NCI-H82 treated with DMSO at 0.1 percent for 48 hours (cell line): Measurements from ENCODE around the gene EPHX1.

ENCODE experiments used
- DNase-seq: peaks from one replicate; lab custom pipeline; 2025; ENCODE audit not compliant: unreplicated experiment; lab: John Stamatoyannopoulos, UW

The EPHX1 gene

DNA sequence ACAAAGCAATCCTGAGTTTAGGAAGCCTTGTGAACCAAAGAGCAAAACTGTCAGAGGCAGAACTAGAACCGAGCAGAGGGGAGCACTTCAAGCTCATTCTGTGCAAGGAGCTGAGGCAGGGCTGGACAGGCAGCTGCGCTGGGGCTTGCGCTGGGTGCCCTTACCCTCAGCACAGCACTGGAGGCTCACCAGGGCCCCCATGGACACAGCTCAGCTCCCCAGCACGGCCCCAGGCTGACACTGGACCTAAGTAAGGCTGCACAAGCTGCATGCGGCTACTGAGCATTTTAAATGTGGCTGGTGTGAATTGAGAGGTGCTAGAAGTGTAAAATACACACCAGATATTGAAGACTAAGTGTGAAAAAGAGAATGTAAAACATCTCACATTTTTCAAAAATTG, 50.2 kb downstream of the EPHX1 start:
- DNase-seq, result no peak

DNA sequence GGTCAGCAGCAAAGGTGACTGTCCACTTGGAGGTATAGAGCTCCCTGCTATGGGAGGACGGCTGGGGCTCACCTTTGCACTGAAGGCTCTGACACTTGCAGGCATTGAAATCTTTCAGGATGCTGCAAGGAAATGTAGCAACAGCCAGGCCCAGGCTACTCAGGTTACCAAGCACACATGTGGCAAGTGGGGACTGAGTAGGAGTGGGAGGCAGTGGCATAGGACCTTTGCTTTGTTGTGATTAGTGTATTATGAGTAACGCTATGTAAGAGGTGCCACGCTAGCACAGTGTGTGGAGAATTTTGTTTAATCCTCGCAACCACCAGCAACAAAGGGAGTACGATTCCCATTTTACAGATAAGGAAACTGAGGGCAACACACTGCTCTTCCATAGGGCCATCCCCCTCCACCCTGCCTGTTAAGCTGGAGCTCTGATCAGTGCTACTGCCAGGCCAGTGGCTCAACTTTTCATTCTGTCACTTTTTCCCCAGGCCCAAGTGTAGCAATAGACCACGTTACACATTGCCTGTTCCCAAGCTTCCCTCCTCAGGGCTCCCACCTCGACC, 51.0 kb downstream of the EPHX1 start:
- DNase-seq, result no peak

DNA sequence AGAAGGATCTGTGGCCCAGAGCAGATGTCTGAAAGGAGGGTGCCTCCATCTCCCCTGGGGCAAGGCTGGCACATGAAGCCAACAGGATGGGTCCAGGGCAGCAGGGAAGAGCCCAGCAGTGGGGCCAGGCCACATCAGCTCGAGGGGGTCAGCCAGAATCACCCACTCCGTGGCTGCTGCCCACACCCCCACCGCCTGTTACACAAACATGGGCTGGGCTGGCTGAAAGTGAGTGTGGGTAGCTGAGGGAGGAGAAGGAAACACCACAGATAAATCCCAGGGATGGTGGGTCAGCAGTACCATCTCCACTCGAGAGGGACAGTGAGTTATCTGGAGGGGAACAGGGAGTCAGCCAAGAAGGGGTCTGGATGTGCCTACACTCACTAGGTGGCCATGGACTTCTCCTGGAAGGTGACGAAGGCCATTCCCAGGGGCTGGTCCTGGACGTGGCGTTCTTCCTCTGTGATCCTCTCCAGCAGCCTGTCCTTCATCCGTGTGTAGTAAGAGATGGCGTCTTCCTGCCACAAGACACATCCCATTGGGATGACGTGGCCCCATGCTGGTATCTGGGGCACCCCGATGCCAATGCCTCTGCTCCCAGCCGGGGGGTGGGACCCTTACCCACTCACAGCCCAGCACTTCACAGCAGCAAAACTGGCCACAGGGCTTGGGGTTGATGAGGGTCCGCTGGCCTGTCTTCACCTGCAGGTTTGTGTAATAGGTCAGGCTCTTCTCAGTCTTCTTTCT, 52.1 kb downstream of the EPHX1 start:
- no peak for DNase-seq

DNA sequence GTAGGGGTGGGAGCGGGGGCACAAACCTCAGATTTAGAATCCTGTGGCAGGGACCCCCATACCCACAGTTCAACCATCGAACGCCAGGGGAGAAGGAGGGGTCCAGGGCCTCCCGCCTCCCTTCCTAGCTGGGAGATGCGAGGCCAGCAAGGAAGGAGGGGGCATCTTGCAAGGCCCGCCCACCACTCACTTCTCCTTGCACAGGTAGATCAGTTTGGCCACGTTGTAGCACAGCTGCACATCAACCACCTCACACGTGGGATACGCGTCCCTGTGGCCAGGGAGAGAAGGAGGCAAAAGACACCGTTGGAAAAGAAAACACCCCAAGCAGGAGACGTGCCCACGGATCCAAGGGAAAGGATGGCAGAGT, 52.6 kb downstream of the EPHX1 start:
- no peak for DNase-seq

DNA sequence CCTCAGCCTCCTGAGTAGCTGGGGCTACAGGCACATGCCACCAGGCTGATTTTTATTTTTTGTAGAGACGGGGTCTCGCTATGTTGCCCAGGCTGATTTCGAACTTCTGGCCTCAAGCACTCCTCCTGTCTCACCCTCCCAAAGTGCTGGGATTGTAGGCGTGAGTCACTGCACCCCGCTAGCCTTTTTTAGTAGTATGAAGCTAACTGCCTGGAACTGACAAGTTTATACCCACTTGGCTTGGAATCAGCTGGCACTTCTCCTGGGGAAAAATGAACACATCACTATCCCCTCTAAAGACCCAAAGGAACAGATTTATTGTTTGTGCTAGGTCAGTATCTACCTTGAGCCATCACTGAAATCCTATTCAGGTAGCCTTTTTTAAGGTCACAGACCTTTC, 53.2 kb downstream of the EPHX1 start:
- no peak for DNase-seq

DNA sequence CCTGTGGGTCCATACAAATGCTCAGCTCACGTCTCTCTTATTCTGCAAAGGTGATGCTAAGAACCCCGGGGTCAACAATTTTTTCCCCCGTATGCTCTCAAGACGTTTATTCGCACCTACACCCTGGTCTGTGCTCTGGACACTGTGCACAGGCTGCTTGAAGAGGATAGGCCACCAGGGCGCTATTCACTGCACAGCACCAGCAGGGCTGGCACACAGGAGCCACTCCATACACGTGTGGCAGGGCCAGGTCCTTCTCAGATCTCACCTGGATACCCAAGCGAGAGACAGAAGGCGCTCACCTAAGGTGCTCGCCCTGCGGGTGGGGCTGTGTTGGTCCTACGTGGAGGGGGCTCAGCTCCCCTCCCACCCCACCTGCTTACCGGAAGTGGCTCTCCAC, 55.6 kb downstream of the EPHX1 start:
- no peak for DNase-seq

DNA sequence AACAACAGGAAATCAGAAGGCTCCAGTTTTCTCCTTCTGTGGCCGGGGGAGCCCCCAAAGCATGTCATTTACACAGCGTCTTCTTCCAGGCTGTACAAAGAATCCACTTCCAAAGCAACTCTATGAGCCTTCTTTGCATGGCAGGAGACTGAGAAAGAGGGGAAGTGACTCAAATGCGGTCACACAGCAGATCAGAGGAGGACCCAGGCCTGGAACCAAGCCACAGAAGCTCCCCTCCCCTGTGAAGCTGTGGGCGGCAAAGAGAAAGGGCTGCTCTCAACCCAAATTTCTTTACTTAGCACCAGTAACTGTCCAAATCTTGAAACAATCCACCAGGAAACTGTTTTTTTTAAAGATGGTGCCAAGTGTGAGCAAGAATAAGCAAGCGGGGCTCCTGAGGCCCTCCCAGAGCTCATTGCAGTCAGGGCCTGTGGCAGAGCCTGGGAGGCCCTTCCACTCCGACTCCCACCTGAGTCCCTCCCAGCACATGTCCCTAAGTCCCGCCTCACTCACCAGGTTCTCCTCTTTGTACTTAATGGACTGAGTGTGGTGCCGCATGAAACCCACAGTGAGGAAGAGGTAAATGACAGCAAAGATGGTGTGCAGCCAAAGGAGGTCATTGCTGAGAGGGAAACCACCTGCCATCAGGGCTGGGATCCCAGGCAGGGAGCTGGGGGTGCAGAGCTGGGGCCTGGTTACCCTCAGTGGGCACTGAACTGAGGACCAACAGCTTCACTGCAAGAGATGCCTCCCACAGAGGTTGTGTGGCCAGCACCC, 56.3 kb downstream of the EPHX1 start:
- DNase-seq, result no peak

DNA sequence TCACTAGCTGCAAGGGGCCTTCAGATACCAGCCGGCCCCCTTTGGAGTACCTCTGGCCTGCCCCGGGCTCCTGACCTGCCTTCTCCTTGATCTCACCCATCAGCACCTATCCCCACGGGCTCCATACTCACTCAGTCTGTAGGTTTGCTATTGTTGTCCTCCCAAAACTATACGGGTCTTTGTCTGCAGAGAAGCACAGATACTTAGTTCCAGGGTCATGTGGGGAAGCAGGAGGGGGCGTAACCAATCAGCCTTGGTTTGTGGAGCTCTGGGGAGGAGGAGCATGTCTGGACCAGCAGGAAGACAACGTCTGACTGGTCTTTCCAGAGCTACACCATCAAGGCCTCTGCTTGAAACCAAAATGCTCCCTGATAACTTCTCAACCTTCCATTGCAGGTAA, 57.1 kb downstream of the EPHX1 start:
- no peak for DNase-seq

DNA sequence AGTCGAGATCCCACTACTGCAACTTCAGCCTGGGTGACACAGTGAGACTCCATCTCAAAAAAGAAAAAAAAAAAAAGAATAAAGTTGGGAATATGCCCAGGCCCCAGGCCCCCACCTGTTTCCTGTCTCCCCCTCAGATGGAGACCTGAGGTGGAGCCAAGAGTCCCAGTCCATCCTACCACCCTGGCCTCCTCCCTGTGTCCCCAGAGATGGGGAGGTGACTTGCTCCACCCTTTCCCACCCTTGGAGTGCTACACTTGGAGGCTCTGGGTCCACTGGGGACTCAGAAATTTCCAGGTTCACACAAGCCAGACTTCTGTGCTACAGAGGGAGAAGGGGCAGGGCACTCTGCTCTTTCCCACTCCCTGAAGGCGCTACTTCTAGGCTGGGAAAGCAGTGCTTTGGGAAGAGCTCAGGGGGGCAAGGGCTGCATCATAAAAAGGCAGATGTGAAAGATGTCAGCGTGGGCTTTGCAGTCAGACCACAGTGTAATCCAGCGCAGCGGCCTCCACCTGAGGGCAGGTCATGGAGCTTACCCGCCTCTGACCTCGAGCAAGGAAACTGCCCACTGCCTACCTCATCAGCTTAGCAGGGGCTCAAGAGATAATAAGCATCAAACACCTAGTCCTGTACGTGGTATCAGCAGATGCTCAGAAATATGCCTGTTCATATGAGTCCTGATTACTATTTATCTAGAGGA, 58.9 kb downstream of the EPHX1 start:
- DNase-seq, result no peak

DNA sequence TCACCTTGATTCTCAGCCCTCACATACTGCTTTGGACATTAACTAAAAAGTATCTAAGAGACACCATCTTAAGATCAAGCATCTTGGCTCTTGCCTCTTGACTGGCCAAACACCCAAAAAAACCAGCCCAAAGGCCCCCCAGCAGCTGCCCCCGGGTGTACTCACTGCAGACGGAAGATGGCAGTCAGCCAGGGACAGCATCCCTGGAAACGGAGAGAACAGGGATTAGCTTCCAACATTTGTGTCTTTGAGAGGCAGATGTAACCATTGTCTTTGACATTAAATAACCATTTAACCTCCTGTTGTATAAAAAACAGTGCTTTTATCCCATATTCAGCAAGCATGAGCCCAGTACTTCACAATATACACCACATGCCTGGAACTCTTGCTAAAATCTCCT, 61.0 kb downstream of the EPHX1 start:
- DNase-seq, result peak; percentile 18

DNA sequence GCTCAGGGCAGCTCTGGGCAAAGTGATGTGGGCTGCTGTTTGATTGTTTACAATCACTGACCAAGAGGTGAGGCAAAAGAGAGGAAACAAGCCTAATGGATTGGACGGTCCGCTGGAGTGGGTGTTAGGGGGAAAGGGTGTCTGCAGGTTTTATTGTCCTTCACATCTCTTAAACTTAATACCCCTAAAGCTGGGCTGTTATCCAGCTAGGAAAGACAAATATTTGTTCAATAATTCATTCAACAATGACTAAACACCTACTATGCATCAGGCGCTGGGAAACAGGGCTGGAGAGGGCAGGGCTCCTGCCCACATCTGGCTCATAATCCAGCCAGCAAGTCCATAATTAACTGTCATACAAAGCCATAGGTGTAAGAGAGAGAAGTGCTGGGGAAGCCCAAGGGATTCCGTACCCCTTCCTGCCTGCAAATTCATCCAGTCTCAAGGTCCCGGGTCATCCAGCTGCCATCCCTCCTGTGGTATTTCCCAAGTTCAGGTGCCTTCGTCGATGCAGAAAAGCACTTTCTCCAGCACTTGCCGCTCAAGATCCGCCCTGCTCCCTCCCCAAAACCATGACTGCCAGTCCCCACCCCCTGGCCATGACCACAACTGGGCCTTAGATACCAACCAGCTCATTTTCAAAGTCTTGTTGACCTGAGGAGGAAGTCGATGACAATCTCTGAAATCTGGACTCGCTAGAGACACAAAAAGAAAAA, 61.6 kb downstream of the EPHX1 start:
- DNase-seq, result no peak

DNA sequence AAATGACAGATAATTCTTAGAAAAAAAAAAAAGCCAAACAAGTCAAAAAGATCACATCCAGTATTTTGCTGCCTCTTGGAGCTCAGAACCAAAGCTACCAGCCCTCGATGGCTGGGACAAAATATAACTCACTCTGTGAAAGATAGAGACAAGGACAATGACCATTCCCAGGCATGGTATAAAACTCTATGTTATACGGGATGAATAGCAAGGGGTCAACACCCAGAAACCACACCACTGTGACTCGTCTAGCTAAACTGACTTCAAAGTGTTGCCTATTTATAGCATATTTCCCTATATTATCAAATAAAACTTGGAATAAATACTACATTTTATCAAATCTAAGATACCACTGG, 62.1 kb downstream of the EPHX1 start:
- no peak for DNase-seq

DNA sequence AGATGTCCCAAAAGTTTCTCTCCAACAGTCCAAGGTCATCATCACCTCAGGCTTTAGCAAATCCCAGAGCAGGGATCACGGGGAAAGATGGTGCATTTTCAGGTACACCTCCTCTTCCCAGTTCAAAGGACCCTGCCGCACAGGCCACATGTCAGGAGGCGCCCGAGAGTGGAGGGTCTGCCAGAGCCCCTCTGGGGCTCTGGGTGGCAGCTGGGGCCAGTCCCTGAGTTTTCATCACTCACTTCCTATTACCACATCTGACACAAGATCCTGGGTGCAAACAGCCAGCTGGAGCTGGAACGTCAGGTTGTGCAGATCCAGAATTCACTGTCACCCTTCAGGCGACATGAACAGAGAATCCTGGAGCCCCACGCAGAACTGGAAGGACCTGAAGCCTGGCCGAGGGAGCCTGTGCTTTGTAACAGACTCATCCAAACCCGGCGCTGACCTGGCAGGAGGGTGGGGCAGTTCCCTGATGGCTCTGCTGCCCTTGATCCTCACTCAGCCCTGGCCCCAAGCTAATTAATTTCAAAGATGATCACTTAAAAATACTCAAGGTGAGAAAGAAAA, 63.4 kb downstream of the EPHX1 start:
- no peak for DNase-seq

DNA sequence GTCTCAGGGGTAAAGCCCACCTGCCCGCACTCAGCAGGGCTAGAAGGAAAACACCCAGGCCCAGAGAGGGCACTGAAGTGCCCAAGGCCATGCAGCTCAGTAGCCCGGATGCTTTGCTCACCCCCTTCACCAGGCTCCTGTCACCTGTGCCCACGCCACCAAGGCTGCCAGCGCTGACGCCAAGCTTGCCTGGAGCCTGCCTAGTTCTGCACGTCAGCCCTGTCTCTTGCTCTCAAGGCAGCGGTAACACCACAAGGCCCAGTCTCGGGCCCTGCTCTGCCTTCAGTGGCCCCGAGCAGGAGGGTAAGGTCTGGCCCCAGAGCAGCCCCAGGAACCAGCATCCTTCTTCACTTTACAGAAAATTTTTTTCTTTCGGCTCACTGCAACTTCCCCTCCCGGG, 64.5 kb downstream of the EPHX1 start:
- DNase-seq, result no peak

DNA sequence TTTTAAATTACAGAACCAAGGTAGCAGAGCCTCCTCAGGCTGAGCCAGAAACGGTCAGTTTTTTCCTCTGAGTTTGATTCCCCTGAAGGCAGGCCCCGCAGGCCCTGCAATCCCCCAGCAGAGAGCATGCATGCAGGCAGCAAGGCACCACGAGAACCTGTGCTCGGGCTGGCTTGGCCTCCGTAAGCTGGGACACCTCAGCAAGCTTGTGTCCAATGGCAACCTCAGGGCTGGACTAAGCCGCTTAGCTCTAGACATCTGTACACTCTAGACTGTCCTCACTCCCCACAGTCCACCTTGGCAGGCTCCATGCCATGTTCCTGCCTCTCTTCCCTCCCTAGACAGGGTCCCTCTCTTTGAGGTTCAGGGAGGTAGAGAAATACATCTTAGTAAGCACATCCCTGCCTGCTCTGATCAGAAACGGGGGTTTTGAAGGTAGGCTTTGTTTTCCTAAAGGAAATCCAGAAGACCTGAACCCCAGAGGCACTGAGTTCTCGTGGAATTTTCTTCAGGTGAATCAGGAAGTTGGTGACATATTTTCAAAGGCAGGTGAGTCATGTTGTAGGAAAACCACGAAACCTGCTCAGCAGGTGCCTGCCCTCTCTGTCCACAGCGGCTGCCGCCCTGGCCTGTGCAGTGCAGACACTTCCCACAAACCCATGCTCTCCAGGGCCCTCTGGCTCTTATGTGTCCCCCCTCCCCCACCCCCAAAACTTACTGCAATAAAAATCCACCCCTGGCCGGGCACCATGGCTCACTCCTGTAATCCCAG, 65.3 kb downstream of the EPHX1 start:
- DNase-seq, result peak; percentile 89

DNA sequence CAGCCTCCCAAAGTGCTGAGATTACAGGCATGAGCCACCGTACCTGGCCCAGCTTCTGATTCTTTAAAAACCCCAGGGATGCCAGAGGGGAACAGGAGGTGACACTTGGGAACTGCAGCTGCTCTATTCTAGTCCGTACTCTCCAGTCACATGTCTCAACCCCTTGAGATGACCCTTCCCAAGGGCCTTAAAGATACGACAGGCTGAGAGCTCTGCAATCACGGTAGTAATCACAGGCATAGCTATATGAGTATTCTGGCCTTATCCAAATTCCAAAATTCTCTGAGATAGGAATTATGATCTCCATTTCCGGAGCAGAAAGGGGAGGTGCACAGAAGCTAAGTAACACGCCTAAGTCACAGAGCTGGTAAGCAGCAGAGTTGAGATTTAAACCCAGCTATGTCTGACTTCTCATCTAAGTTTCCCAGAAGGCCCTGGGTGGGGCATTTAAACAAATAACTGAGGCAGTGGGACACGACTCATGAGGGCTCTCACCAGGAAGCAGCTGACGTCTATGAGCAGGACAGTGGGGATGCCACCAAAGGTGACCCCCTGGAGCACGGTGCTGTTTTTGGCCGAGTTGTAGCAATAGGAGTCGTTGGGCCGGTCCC, 67.1 kb downstream of the EPHX1 start:
- DNase-seq, result no peak

DNA sequence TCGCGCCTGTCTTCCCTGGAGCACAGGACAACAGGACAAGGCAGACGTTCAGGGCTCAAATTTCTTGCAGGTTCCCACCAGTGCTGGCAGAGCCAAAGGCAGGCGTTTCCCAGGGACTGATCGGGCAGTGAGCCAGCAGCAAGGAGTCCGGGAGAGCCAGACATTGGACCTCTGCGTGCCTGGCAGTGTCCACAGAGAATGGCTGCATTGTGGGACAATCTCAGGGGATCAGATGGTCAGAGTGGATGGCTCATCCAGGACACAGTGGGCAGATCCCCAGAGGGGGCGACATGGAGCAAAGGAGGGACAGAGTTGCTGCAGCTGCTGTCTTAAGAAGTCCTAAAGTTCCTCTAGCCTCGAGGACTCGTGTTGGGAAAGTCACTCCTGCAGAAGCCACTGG, 67.7 kb downstream of the EPHX1 start:
- peak; percentile 62 for DNase-seq

DNA sequence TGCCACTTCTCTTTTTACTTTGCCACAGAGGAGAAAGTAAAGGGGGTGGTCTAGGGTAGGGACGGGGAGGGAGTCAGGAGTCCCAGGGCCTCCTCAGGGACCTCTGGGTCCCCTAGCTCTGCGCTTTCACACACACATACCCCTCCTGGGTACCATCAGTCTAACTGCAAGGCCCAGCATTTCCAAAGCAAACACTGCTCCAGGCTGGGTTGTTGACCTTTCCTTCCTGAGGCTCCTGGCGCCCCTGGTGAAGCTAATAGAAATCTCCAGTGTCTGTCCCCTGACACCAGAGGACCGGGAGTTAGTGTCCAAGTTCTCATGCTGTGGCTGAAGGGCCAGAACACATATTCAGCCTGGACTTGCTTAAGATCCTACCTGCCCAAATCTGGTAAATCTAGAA, 68.4 kb downstream of the EPHX1 start:
- DNase-seq, result no peak

DNA sequence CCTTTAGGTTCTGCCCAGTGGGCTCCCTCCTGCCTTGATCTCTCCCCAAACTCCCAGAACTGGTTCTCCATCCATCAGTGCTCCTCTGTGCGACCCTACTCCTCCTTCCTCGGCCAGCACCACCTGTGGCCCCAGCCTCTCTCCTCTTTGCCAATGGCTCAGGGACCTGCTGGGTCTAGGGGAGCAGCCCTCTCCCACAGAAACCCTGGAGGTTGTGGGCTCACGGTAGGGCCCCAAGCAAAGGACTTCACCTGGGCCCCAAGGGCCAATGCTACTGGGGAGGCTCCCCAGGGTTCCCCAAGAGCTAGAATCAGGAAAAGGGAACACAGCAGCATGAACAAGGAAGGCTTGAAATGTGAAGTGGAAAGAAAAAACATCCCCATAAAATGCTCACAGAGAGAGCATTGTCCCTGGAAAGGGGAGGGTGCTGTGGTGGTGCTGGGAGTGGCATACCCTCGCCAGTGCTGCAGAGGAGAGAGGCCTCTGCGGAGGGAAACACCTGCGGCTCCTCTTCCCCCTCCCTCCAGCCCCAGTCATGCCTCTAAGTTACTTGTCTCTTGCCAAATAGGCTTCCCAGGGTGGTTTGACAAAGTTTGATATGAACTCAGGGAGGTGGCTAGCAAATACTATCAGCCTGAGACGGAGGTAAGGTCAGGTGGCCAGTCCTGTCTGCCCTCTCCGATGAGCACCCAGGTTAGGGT, 69.7 kb downstream of the EPHX1 start:
- no peak for DNase-seq
